Measurements from ENCODE around the gene TTC23.

The TTC23 gene

GRCh38 chr15:99138491-99138982 is 110.8 kb downstream of the TTC23 start:
- TF ChIP-seq CTCF (IDR thresholded peaks at IDR 0.05; ENCODE audit: insufficient read depth, low read depth, low read length, missing control alignments) = no peak
- no peak overlapping the region for H3K4me3 ChIP-seq (ENCODE audit: low read length)
- no peak for DNase-seq (ENCODE audit: low read depth)

GRCh38 chr15:99137877-99138276 is 111.5 kb downstream of the TTC23 start:
- no peak overlapping the region for H3K4me3 ChIP-seq (ENCODE audit: low read length)
- DNase-seq (ENCODE audit: low read depth) = no peak
- TF ChIP-seq CTCF (IDR thresholded peaks at IDR 0.05; ENCODE audit: insufficient read depth, low read depth, low read length, missing control alignments) = no peak

GRCh38 chr15:99137111-99137546 is 112.3 kb downstream of the TTC23 start:
- no peak for TF ChIP-seq CTCF (IDR thresholded peaks at IDR 0.05; ENCODE audit: insufficient read depth, low read depth, low read length, missing control alignments)
- DNase-seq (ENCODE audit: low read depth) = no peak

GRCh38 chr15:99135194-99135593 is 114.2 kb downstream of the TTC23 start:
- DNase-seq (ENCODE audit: low read depth) = peak; percentile 8
- TF ChIP-seq CTCF (IDR thresholded peaks at IDR 0.05; ENCODE audit: insufficient read depth, low read depth, low read length, missing control alignments) = no peak
- H3K4me3 ChIP-seq (ENCODE audit: low read length) = no peak overlapping the region

More at GRCh38 chr15:99137111-99137546, 112.3 kb downstream of the TTC23 start:
- no peak overlapping the region for H3K4me3 ChIP-seq (ENCODE audit: low read length)

GRCh38 chr15:99134317-99134821 is 115.0 kb downstream of the TTC23 start:
- H3K4me3 ChIP-seq (ENCODE audit: low read length) = no peak overlapping the region
- no peak for DNase-seq (ENCODE audit: low read depth)
- TF ChIP-seq CTCF (IDR thresholded peaks at IDR 0.05; ENCODE audit: insufficient read depth, low read depth, low read length, missing control alignments) = no peak

- no peak for DNase-seq (ENCODE audit: low read depth)
- no peak overlapping the region for H3K4me3 ChIP-seq (ENCODE audit: low read length)
- no peak for TF ChIP-seq CTCF (IDR thresholded peaks at IDR 0.05; ENCODE audit: insufficient read depth, low read depth, low read length, missing control alignments)
Measured at GRCh38 chr15:99132634-99133287, 116.6 kb downstream of the TTC23 start.

GRCh38 chr15:99132122-99132521 is 117.3 kb downstream of the TTC23 start:
- no peak overlapping the region for H3K4me3 ChIP-seq (ENCODE audit: low read length)
- DNase-seq (ENCODE audit: low read depth) = no peak
- no peak for TF ChIP-seq CTCF (IDR thresholded peaks at IDR 0.05; ENCODE audit: insufficient read depth, low read depth, low read length, missing control alignments)
